Lower leg skin (tissue), 4 donors: ENCODE measurements around the gene ZNF462. TPM values are rescaled to one million over a fixed set of nuclear protein-coding genes. Genes with fewer than 3 reads are reported as not detected.

Experiments
- DNase-seq, 2 donors: peaks; one replicate each; pipeline ENCODE4 v3.0.0-alpha.2; 2019; ENCODE audit warnings: low spot score in 2 of 2
- H3K4me3 ChIP-seq: fragments of 200-600 bp; sonication (generic); 2 replicates; pipeline ENCODE4 v1.5.1; 2017; ENCODE audit warnings: mild to moderate bottlenecking, low read depth; ENCODE audit not compliant: poor library complexity, severe bottlenecking
- POLR2A ChIP-seq, 2 donors: fragments of 450-650 bp; IDR thresholded peaks; one replicate each; pipeline ENCODE4 v1.6.1; 2016 to 2017; ENCODE audit warnings: antibody characterized with exemption in 2 of 2, mild to moderate bottlenecking in 1 of 2, moderate library complexity in 1 of 2
- WGBS, 2 donors: methylation state at CpG; one replicate each; pipeline ENCODE4 v1.1.5; 2018; 5-methylcytosine and 5-hydroxymethylcytosine counted together
- intact Hi-C: fragments of 100-400 bp; cut with DNase I; formaldehyde crosslinking; loops from one replicate; pipeline ENCODE4 v1.15.0; 2023; ENCODE audit warnings: low total_unique reads
- total RNA-seq, 4 donors: library from RNA; depleted of rRNA; stranded (reverse); fragments of >200 nt; gene quantifications; one replicate each; pipeline ENCODE4 v1.1.0, GENCODE V29; 2016
- TF ChIP-seq, protein P1 (sequence below), 3 donors: fragments of 450-650 bp; IDR thresholded peaks; one replicate each; pipeline ENCODE4 v1.5.1; 2016; ENCODE audit warnings: antibody characterized with exemption in 3 of 3, mild to moderate bottlenecking in 3 of 3, moderate library complexity in 2 of 3

Gene ZNF462
- total RNA-seq, 4 donors from 2014 or later: 13.3 to 19.9 (median 16.2) TPM

DNA sequence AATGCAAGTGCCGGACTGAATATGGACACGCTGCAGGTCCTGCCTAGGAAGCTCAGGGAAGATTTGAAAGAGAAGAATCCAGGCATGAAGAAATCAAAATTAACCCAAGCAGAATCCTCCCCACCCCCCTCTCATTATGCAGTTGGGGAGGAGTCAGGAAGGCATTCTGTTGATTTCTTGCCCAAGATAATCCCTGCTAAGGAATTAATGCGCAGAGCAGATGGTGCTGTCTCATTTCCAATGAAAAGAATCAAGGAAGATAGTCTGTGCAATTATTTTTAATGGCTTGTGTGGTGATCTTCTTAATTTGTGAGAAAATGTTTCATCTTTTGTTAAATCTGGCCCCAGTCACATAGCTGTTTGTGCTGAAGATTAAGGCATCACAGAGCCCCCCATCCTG, 145.0 kb downstream of the ZNF462 start:
- WGBS, 2 donors: 88 to 98% methylated on average over 3 of the region's 3 CpGs
- intact Hi-C loops: no loop called here
- TF ChIP-seq POLR2A (IDR thresholded peaks at IDR 0.05): no peak
- TF ChIP-seq, protein P1, sequence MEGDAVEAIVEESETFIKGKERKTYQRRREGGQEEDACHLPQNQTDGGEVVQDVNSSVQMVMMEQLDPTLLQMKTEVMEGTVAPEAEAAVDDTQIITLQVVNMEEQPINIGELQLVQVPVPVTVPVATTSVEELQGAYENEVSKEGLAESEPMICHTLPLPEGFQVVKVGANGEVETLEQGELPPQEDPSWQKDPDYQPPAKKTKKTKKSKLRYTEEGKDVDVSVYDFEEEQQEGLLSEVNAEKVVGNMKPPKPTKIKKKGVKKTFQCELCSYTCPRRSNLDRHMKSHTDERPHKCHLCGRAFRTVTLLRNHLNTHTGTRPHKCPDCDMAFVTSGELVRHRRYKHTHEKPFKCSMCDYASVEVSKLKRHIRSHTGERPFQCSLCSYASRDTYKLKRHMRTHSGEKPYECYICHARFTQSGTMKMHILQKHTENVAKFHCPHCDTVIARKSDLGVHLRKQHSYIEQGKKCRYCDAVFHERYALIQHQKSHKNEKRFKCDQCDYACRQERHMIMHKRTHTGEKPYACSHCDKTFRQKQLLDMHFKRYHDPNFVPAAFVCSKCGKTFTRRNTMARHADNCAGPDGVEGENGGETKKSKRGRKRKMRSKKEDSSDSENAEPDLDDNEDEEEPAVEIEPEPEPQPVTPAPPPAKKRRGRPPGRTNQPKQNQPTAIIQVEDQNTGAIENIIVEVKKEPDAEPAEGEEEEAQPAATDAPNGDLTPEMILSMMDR (IDR thresholded peaks at IDR 0.05): no peak
- no peak overlapping the region for H3K4me3 ChIP-seq
- no peak for DNase-seq

DNA sequence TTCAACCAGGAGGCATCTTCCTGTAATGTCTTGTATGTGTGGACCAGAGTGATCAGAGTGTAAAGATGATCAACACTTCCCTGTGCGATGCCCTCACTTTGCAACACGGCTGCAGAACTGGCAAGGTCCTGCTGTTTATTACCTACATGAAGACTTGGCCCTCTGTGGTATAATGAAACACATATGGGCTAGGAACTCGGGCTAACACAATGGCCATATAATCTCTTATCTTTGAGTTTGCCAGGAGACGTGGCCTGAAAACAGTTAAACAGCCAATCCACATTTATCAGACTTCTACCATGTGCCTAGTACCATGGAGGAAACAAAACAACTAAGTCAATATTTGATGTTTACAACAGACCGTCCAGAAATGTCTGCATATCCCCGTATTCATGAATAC, 145.5 kb downstream of the ZNF462 start:
- intact Hi-C loops: no loop called here
- H3K4me3 ChIP-seq: no peak overlapping the region
- TF ChIP-seq, protein P1 (IDR thresholded peaks at IDR 0.05): no peak
- TF ChIP-seq POLR2A (IDR thresholded peaks at IDR 0.05): no peak
- DNase-seq: no peak
- 84 to 92% methylated on average over 6 of the region's 6 CpGs for WGBS, 2 donors

DNA sequence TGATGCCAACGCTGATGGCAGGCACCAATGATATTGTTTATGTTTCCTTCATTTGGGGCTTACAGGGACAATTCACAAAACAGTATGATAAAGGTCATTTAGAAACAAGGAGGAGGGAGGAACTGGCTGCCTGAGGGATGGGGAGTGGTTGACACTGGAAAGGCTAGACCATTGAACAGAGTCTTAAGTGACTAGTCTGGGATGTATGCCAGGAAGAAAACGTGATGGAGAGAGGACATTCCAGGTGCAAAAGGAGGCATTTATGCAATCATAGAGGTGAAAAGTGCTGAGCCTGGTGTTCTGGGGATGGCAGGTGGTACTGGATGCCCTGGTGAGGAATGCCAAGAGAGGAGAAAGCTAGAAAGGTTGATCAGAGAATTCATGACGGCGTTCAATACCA, 153.4 kb downstream of the ZNF462 start:
- WGBS, 2 donors: 72 to 77% methylated on average over 4 of the region's 4 CpGs
- no peak for DNase-seq
- H3K4me3 ChIP-seq: no peak overlapping the region
- TF ChIP-seq, protein P1 (IDR thresholded peaks at IDR 0.05): no peak
- no peak for TF ChIP-seq POLR2A (IDR thresholded peaks at IDR 0.05)
- intact Hi-C loops: no loop called here

DNA sequence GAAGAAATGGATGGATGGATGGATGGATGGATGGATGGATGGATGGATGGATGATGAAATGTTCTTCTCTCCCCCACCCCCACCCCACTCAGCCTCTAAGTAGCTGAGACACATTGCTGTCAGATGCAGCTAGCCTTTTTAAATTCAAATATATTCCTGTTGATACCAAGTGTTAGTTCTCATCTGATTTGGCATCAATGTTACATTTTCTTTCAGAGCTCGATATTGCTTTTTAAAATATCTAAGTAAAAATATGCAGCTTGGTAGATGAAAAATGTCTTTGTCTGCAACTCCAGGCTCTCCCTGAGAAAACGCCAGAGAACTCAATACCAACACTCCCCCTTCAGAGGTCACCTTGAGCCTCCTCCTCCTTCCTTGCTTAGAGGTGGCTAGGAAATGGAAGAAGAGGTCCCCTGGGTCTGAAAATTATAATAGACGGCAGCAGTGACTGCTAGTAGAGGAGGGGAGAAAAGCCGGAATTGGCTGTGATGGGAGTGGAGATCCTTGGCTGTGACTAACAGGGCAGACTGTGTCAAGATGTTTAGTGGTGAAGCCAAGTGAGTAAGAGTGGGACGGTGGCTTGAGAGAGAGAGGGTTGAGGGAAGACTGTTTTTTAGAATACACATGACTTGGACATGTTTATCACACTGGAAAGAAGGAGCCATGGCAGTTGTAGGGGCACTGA, 156.0 kb downstream of the ZNF462 start:
- intact Hi-C loops: no loop called here
- 50 to 59% methylated on average over 5 of the region's 5 CpGs for WGBS, 2 donors
- TF ChIP-seq, protein P1 (IDR thresholded peaks at IDR 0.05): no peak
- TF ChIP-seq POLR2A (IDR thresholded peaks at IDR 0.05): no peak
- H3K4me3 ChIP-seq: no peak overlapping the region
- no peak for DNase-seq

DNA sequence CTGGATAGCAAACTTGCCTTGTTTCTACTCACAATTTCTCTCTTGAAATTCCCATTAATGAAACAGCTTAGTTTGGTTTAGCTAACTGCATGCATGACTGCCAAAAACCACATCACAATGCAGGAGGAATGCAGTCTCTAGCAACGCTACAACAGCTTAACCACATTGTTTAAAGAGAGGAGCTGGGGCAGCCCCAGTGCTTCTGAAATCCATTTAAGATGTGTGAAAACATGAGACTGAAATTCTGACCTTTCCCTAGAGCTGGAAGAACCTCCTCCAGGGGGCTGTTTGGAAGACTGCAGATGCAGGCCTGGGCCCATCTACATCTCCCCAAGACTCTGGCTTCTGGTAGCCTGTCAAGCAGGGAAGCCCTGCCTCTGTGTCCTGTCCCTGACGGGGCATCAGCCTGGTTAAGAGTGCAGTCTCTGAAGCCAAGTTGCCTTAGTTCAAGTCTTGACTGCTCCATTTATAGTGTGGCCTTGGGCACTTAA, 157.1 kb downstream of the ZNF462 start:
- no peak for DNase-seq

More for the DNA sequence above, 157.1 kb downstream of the ZNF462 start:
- no peak overlapping the region for H3K4me3 ChIP-seq
- intact Hi-C loops: no loop called here
- no peak for TF ChIP-seq POLR2A (IDR thresholded peaks at IDR 0.05)
- TF ChIP-seq, protein P1 (IDR thresholded peaks at IDR 0.05): no peak
- WGBS, 2 donors: 41 to 45% methylated on average over 2 of the region's 2 CpGs
